Urinary bladder (tissue), 4 donors: ENCODE results near the gene RAPSN. TPM values are rescaled to one million over a fixed set of nuclear protein-coding genes. Genes with fewer than 3 reads are reported as not detected.
A peak's percentile ranks its signal among the peaks of the same experiment; 100 is the strongest.

Experiments used
- DNase-seq: peaks from one replicate; pipeline ENCODE4 v3.0.0-alpha.2; 2015; ENCODE audit errors: extremely low spot score
- H3K27ac ChIP-seq: one replicate; pipeline ENCODE4 v1.5.1; 2013; ENCODE audit warnings: low read depth, mild to moderate bottlenecking, moderate library complexity
- H3K36me3 ChIP-seq: one replicate; pipeline ENCODE4 v1.6.1; 2013; ENCODE audit warnings: mild to moderate bottlenecking, moderate library complexity; ENCODE audit not compliant: insufficient read depth
- H3K4me1 ChIP-seq: one replicate; pipeline ENCODE4 v1.6.1; 2013; ENCODE audit warnings: mild to moderate bottlenecking, moderate library complexity; ENCODE audit not compliant: insufficient read depth
- H3K4me3 ChIP-seq: one replicate; pipeline ENCODE4 v1.5.1; 2013; ENCODE audit warnings: low read depth, low read length
- WGBS: extraction: QIAGEN DNeasy Blood & Tissue Kit; methylation state at CpG from one replicate; pipeline ENCODE4 v1.1.7; 2013; 5-methylcytosine and 5-hydroxymethylcytosine counted together
- polyA plus RNA-seq: library from polyadenylated mRNA; stranded (reverse); fragments of 200-250 nt; gene quantifications from one replicate; pipeline ENCODE4 v1.2.3, GENCODE V29; 2013
- total RNA-seq: library from RNA; depleted of rRNA; stranded (reverse); fragments of >200 nt; gene quantifications from one replicate; pipeline ENCODE4 v1.2.3, GENCODE V29; 2014
- donor health status: healthy with polysubstance abuse.
- donor health status: healthy.

Gene RAPSN
- total and polyA plus RNA-seq, 2 donors = 0.05 to 3.0 TPM

- WGBS = 61% methylated on average over 16 of the region's 16 CpGs
- Histone ChIP-seq H3K36me3 (no peaks in the 10 kb centered on the region), H3K4me3 (no peak overlapping the region), H3K27ac (no peak overlapping the region), H3K4me1 (peaks cover 3% of the 10 kb centered on the region)
- no peak for DNase-seq
These were observed 34.8 kb downstream of the RAPSN start for GRCh38 chr11:47413908-47414684.

GRCh38 chr11:47413351-47413750 is 35.6 kb downstream of the RAPSN start:
- no peak overlapping the region for H3K4me3 ChIP-seq
- no peak overlapping the region for H3K27ac ChIP-seq
- H3K4me1 ChIP-seq = peaks cover 3% of the 10 kb centered on the region
- DNase-seq = no peak
- WGBS = 81% methylated on average over 13 of the region's 13 CpGs
- H3K36me3 ChIP-seq = no peaks in the 10 kb centered on the region

- Histone ChIP-seq H3K4me3 (no peak overlapping the region), H3K4me1 (peaks cover 6% of the 10 kb centered on the region), H3K27ac (no peak overlapping the region), H3K36me3 (no peaks in the 10 kb centered on the region)
- DNase-seq = no peak
- 81% methylated on average over 12 of the region's 12 CpGs for WGBS
These were observed 36.8 kb downstream of the RAPSN start for GRCh38 chr11:47411884-47412746.

- peaks cover 5% of the 10 kb centered on the region for H3K4me1 ChIP-seq
- H3K4me3 ChIP-seq = no peak overlapping the region
- H3K27ac ChIP-seq = no peak overlapping the region
- DNase-seq = no peak
- WGBS = 79% methylated on average over 12 of the region's 12 CpGs
- H3K36me3 ChIP-seq = no peaks in the 10 kb centered on the region
These were observed 38.3 kb downstream of the RAPSN start for GRCh38 chr11:47410370-47411264.

- no peak for DNase-seq
- Histone ChIP-seq H3K27ac (peak overlapping the region; percentile 76), H3K36me3 (no peaks in the 10 kb centered on the region), H3K4me3 (peak overlapping the region; percentile 69), H3K4me1 (peaks cover 3% of the 10 kb centered on the region)
- WGBS = 64% methylated on average over 31 of the region's 31 CpGs
These were observed 39.2 kb downstream of the RAPSN start for GRCh38 chr11:47409440-47410369.

- peaks cover 3% of the 10 kb centered on the region for H3K4me1 ChIP-seq
- no peaks in the 10 kb centered on the region for H3K36me3 ChIP-seq
- WGBS = 3% methylated on average over 49 of the region's 50 CpGs
- H3K27ac ChIP-seq = peak overlapping the region; percentile 76
- peak overlapping the region; percentile 69 for H3K4me3 ChIP-seq
- peak; percentile 26 for DNase-seq
These were observed 40.1 kb downstream of the RAPSN start for GRCh38 chr11:47408598-47409439.

GRCh38 chr11:47407746-47408590 is 41.0 kb downstream of the RAPSN start, which contains the start of gene SLC39A13:
TSS of gene SLC39A13 (plus strand) at chr11:47408590. CDS start at chr11:47410095, 1,505 bp downstream.
- DNase-seq = peak; percentile 87
- 3% methylated on average over 70 of the region's 70 CpGs for WGBS
- peak within 1 kb of the TSS; percentile 69 for H3K4me3 ChIP-seq
- H3K4me1 ChIP-seq = peaks cover 3% of the 10 kb centered on the region
- peak within 1 kb of the TSS; percentile 93 for H3K27ac ChIP-seq
- no peaks in the 10 kb centered on the region for H3K36me3 ChIP-seq

GRCh38 chr11:47406896-47407745 is 41.8 kb downstream of the RAPSN start:
- H3K27ac ChIP-seq = peak overlapping the region; percentile 93
- WGBS = 55% methylated on average over 12 of the region's 12 CpGs
- H3K4me1 ChIP-seq = peaks cover 3% of the 10 kb centered on the region
- peak overlapping the region; percentile 69 for H3K4me3 ChIP-seq
- no peaks in the 10 kb centered on the region for H3K36me3 ChIP-seq
- no peak for DNase-seq

GRCh38 chr11:47403571-47403970 is 45.4 kb downstream of the RAPSN start:
- DNase-seq = no peak
- H3K27ac ChIP-seq = no peak overlapping the region
- no peaks in the 10 kb centered on the region for H3K36me3 ChIP-seq
- no peak overlapping the region for H3K4me3 ChIP-seq
- WGBS = 76% methylated on average over 3 of the region's 3 CpGs
- H3K4me1 ChIP-seq = peaks cover 3% of the 10 kb centered on the region

- WGBS = 78% methylated on average over 4 of the region's 4 CpGs
- Histone ChIP-seq H3K27ac (no peak overlapping the region), H3K4me1 (peaks cover 3% of the 10 kb centered on the region), H3K4me3 (no peak overlapping the region), H3K36me3 (no peaks in the 10 kb centered on the region)
- DNase-seq = no peak
These were observed 45.8 kb downstream of the RAPSN start for GRCh38 chr11:47403135-47403534.
